ENCODE results near the gene ESF1.
"Not testable (repeated sequence)": the region's sequence is repeated elsewhere in the genome, so short reads cannot be mapped to it uniquely, and the experiment has no call there.

The ESF1 gene

DNA sequence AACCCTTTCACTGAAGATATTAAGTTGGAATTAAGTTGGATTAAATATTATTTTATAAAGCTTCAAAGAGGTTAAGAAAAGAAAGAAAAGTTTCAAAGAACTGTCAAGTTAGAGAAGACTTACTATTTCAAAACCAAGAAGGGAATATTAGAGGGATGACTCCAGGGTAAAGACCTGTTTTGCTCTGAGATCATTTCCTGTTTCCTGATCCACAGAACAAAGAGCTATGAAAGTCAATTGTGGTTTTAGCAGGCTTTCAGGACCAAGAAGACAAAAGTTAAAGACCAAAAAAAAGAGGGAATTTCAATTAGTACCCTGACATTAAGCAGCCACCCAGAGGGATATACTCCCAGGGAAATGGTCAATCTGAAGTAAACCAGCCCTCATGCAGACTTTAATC, 19.4 kb downstream of the ESF1 start:
- H3K4me3 ChIP-seq (replicated peaks; ENCODE audit: low read depth, low read length), result no peak overlapping the region
- no peak for DNase-seq (ENCODE audit: extremely low read depth, low read depth)
- TF ChIP-seq, protein P1, sequence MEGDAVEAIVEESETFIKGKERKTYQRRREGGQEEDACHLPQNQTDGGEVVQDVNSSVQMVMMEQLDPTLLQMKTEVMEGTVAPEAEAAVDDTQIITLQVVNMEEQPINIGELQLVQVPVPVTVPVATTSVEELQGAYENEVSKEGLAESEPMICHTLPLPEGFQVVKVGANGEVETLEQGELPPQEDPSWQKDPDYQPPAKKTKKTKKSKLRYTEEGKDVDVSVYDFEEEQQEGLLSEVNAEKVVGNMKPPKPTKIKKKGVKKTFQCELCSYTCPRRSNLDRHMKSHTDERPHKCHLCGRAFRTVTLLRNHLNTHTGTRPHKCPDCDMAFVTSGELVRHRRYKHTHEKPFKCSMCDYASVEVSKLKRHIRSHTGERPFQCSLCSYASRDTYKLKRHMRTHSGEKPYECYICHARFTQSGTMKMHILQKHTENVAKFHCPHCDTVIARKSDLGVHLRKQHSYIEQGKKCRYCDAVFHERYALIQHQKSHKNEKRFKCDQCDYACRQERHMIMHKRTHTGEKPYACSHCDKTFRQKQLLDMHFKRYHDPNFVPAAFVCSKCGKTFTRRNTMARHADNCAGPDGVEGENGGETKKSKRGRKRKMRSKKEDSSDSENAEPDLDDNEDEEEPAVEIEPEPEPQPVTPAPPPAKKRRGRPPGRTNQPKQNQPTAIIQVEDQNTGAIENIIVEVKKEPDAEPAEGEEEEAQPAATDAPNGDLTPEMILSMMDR (IDR thresholded peaks at IDR 0.05; ENCODE audit: low read depth, low read length, missing control alignments), result no peak

DNA sequence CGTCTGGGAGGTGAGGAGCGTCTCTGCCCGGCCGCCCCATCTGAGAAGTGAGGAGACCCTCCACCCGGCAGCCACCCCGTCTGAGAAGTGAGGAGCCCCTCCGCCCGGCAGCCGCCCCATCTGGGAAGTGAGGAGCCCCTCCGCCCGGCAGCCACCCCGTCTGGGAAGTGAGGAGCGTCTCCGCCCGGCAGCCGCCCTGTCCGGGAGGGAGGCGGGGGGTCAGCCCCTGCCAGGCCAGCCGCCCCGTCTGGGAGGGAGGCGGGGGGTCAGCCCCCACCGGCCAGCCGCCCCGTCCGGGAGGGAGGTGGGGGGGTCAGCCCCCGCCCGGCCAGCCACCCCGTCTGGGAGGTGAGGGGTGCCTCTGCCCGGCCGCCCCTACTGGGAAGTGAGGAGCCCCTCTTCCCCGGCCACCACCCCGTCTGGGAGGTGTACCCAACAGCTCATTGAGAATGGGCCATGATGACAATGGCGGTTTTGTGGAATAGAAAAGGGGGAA, 24.2 kb downstream of the ESF1 start:
- not testable (repeated sequence) for DNase-seq (ENCODE audit: extremely low read depth, low read depth); H3K4me3 ChIP-seq (replicated peaks; ENCODE audit: low read depth, low read length)

DNA sequence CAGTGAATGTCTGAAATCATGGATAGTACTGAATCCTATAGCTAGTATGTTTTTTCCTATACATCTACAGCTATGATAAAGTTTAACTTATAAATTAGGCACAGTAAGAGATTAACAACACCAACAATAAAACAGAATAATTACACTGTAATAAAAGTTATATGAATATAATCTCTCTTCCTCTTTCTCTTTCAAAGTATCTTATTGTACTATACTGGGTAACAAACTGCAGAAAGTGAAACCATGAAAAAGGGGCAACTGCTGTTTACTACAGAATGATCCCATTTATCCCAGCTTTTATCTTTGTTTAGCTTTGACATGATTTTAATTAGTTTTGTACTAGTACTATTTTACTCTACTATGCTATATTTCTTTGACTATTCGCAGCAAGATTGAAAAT, 25.8 kb downstream of the ESF1 start:
- DNase-seq (ENCODE audit: extremely low read depth, low read depth), result no peak
- H3K4me3 ChIP-seq (replicated peaks; ENCODE audit: low read depth, low read length), result no peak overlapping the region
- TF ChIP-seq, protein P1 (IDR thresholded peaks at IDR 0.05; ENCODE audit: low read depth, low read length, missing control alignments), result no peak

DNA sequence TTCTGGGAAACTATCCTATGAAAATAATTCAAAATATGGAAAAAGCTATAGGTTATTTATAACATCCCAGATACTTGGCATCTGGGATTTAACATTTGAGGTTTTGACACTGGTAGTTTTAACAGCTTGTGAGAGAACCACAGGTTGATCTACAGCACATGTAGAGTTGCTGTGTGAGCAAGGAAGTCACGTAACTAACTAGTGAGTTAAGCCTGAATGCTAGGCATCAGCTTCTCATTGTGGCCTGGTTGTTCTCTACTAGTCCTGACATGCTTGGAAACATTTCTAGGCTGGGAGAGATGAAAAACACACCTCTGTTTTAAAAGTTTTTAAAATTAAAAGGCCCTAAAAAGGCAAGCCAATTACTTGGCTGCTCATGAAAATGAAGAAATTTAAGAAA, 28.2 kb downstream of the ESF1 start:
- TF ChIP-seq, protein P1 (IDR thresholded peaks at IDR 0.05; ENCODE audit: low read depth, low read length, missing control alignments), result no peak

DNA sequence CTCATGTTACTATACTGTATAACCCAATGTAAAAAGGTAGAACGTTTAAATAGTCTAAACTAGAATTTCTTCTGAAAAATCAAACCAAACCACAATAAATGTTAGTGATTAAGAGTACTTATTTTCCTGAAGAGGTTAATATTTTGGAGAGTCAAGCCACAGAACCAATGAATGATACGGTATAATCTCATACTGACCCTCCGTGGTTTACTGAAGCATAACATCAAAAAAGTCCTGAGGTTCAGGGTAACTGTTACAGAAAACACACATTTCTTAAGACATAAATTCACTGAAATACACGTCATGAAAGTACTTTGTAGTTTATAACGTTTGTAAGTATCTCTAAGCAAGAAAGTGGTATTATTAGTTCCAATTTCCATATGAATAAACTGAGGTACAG, 28.9 kb downstream of the ESF1 start:
- TF ChIP-seq, protein P1 (IDR thresholded peaks at IDR 0.05; ENCODE audit: low read depth, low read length, missing control alignments), result no peak
- no peak overlapping the region for H3K4me3 ChIP-seq (replicated peaks; ENCODE audit: low read depth, low read length)
- no peak for DNase-seq (ENCODE audit: extremely low read depth, low read depth)

More for the DNA sequence above, 28.2 kb downstream of the ESF1 start:
- no peak for DNase-seq (ENCODE audit: extremely low read depth, low read depth)
- no peak overlapping the region for H3K4me3 ChIP-seq (replicated peaks; ENCODE audit: low read depth, low read length)

DNA sequence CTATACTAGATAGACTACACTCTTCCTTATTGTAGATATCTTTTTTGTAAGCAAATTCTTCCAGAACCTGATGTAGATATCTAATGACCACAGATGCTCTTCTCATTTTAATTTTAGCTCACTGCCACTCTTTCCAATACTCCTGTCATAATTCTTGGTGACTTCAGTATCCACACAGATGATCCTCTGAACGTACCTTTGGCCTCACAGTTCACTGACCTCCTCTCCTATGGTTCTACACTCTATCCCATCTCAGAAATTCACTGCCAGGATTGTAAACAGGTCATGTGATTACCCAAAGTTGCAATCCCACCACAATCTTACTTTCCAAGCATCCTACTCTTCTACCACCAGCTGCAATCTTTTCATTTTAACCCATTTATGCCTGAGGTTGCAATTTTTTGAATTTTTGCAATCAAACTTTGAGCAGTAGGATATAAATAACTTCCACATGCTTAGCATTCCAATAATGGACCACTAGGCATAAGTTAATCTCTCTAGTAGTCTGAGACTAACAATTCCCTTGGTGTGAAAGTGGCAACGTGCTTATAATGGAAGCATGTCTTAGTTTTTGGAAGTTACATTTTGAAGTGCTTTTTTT, 31.2 kb downstream of the ESF1 start:
- TF ChIP-seq, protein P1 (IDR thresholded peaks at IDR 0.05; ENCODE audit: low read depth, low read length, missing control alignments), result no peak
- H3K4me3 ChIP-seq (replicated peaks; ENCODE audit: low read depth, low read length), result no peak overlapping the region
- no peak for DNase-seq (ENCODE audit: extremely low read depth, low read depth)

DNA sequence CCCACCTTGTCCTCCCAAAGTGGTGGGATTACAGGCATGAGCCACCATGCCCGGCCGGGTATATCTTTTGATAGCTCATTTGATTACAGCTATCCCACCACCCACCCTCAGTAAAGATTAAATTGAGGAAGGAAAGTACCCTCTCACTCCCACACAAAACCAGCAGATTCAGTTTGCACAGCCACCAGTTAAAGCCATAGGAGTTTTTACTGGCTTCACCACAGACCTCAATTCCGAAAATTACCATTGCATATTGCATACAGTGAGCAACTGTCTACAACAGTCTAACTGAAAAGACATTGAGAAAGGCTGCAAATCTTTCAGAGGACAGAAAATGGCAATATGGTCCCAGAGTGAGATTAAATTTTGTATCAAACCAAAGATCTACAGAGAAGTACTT, 34.9 kb downstream of the ESF1 start:
- H3K4me3 ChIP-seq (replicated peaks; ENCODE audit: low read depth, low read length), result no peak overlapping the region
- DNase-seq (ENCODE audit: extremely low read depth, low read depth), result no peak
- TF ChIP-seq, protein P1 (IDR thresholded peaks at IDR 0.05; ENCODE audit: low read depth, low read length, missing control alignments), result no peak

All from HFF-Myc (cell line).